AG04449 (cell line): Measurements from ENCODE around the gene CDKL4.
"Not testable (repeated sequence)": the region's sequence is repeated elsewhere in the genome, so short reads cannot be mapped to it uniquely, and the experiment has no call there.

Experiments used
- CTCF ChIA-PET: fragments of 350-600 bp; formaldehyde crosslinking; extraction: SDS; loops from one replicate; lab custom pipeline; 2021; ENCODE audit warnings: antibody characterized with exemption; lab: Yijun Ruan, JAX
- POLR2A ChIA-PET: fragments of 400-600, 350-600 bp; formaldehyde crosslinking; extraction: SDS; loops from one replicate; lab custom pipeline; 2020; ENCODE audit warnings: antibody characterized with exemption, inconsistent platforms; lab: Yijun Ruan, JAX
- DNase-seq: peaks from one replicate; pipeline ENCODE4 v3.0.0-alpha.2; 2010; ENCODE audit warnings: low read depth, low spot score
- H3K4me3 ChIP-seq: 2 replicates; pipeline ENCODE4 v1.5.1; 2011; ENCODE audit warnings: low read depth, mild to moderate bottlenecking, control low read depth, low read length
- CTCF ChIP-seq: IDR thresholded peaks from one replicate; pipeline ENCODE4 v1.5.1; 2011; ENCODE audit warnings: mild to moderate bottlenecking, moderate library complexity, low read length, control low read depth, inconsistent platforms; ENCODE audit not compliant: insufficient read depth; ENCODE audit errors: missing control alignments

CDKL4 gene

DNA sequence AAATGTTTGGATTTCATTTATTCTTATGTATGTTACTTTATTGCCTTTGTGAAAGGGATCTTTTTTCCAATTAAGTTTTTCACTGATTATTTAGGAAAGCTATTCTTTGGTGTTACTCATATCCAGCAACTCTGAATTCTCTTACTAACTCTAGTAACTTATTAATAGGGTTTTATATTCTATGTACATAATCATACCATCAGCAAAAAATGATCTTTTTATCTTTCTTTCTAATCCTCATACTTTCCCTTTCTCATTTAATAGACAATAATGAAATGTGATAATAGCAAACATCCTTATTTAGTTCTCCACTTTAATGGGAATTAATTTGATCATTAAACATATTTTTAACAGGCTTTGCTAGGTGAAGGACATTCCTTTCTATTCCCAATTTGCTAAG, 12.3 kb upstream of the CDKL4 start:
- no peak for TF ChIP-seq CTCF
- CTCF ChIA-PET: no interaction called here
- POLR2A ChIA-PET: no interaction called here
- no peak overlapping the region for H3K4me3 ChIP-seq
- DNase-seq: no peak

DNA sequence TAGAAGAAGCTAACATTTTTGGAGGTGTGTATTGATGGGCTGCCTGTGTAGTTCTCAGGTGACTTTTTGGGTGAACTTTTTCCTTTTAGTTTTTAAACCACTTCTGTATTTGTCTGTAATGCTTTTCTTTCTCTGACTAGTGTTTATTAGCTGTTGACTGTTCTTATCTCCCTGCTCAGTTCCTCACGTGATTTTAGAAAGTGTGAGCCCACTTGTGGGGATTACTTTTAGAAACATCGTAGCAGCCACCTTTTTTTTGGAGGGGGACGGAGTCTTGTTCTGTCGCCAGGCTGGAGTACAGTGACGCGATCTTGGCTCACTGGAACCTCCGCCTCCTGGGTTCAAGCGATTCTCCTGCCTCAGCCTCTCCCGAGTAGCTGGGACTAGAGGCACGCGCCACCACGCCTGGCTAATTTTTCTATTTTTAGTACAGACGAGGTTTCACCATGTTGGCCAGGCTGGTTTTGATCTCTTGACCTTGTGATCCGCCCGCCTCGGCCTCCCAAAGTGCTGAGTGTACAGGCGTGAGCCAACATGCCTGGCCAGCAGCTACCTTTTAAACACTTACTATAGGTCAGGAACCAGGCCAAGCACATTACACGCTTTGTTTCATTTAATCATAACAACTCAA, 9.2 kb upstream of the CDKL4 start:
- no peak overlapping the region for H3K4me3 ChIP-seq
- CTCF ChIA-PET: interaction anchor here (0.8 to 1.8 kb wide), 2 partner anchors 24 to 194 kb away, joined by 3 to 8 read pairs; no protein-coding TSS in a partner anchor
- TF ChIP-seq CTCF: no peak
- no peak for DNase-seq
- POLR2A ChIA-PET: no interaction called here

DNA sequence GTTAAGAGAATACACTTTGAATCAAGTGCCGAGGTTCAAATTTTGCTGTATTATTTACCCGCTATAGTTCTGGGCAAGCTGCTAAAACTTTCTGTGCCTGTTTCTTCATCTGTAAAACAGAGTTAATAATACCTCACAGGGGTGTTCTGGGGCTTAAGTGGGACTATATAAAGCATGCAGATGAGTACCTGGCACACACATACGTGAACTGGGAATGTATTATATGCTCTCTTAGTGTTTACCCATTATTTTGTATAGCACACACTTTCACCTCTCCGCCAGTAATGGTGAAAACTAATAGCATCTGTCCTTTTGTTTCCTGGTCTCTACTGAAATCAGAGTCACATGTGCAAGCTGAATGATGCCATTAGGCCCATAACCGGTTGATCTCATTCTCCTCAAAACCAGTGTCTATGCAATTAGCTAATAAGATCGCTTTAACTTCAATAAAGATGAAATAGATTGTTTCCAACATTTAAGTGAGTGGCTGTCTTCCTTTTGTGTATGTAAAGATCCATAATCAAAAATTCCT, 3.8 kb upstream of the CDKL4 start:
- no peak for DNase-seq
- no peak for TF ChIP-seq CTCF
- CTCF ChIA-PET: interaction anchor here (1.1 to 1.3 kb wide), 2 partner anchors 18 to 20 kb away, joined by 3 to 4 read pairs; no protein-coding TSS in a partner anchor
- POLR2A ChIA-PET: no interaction called here
- no peak overlapping the region for H3K4me3 ChIP-seq

DNA sequence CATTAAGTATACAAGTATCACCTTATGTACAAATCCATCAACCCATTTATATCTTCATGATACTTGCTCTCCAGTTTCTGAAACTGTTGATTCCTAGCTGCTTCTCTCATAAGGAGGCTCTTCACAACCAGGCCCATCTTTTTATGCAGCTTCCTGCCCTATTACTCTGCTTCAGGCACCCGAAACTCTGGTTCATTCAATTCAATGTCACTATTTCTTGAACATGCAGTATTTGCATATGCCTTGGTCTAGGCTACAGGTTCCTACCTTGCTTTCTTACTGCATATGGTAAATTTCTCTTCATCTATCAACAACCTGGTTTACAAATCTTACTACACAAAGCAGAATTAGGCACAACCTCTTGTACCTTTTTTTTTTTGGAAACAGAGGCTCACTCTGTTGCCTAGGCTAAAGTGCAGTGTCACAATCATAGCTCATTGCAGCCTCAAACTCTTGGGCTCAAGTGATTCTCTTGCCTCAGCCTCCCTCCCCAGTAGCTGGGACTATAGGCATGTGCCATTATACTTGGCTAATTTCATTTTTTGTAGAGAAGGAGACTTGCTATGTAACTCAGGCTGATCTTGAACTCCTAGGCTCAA, 2.7 kb upstream of the CDKL4 start:
- ChIA-PET CTCF (no interaction called here), POLR2A (no interaction called here)
- no peak for DNase-seq
- no peak for TF ChIP-seq CTCF
- no peak overlapping the region for H3K4me3 ChIP-seq

- H3K4me3 ChIP-seq, CTCF ChIA-PET, POLR2A ChIA-PET, DNase-seq: not testable (repeated sequence)
These were observed 1.3 kb upstream of the CDKL4 start for GRCh38 chr2:39244963-39245625.

GRCh38 chr2:39244241-39244862, 582 bp upstream of the CDKL4 start:
- CTCF ChIA-PET, H3K4me3 ChIP-seq, POLR2A ChIA-PET, DNase-seq: not testable (repeated sequence)

GRCh38 chr2:39241588-39241987, 2.2 kb downstream of the CDKL4 start:
- H3K4me3 ChIP-seq: no peak overlapping the region
- no peak for TF ChIP-seq CTCF
- no peak for DNase-seq
- POLR2A ChIA-PET: no interaction called here
- CTCF ChIA-PET: interaction anchor here (1.4 to 1.8 kb wide), 5 partner anchors 9 to 294 kb away, joined by 3 to 9 read pairs (median 7); no protein-coding TSS in a partner anchor
